Measurements from ENCODE around the gene TMPRSS6.

- no peak for TF ChIP-seq CTCF (IDR thresholded peaks at IDR 0.05)
- TF ChIP-seq POLR2A (IDR thresholded peaks at IDR 0.05) = no peak
- no peak for TF ChIP-seq EP300 (IDR thresholded peaks at IDR 0.05)
Observed at GRCh38 chr22:37075046-37075445, 34.5 kb downstream of the TMPRSS6 start.
